ENCODE data around the gene AFF1.
"Not testable (repeated sequence)": the region's sequence is repeated elsewhere in the genome, so short reads cannot be mapped to it uniquely, and the experiment has no call there.

AFF1 gene

DNA sequence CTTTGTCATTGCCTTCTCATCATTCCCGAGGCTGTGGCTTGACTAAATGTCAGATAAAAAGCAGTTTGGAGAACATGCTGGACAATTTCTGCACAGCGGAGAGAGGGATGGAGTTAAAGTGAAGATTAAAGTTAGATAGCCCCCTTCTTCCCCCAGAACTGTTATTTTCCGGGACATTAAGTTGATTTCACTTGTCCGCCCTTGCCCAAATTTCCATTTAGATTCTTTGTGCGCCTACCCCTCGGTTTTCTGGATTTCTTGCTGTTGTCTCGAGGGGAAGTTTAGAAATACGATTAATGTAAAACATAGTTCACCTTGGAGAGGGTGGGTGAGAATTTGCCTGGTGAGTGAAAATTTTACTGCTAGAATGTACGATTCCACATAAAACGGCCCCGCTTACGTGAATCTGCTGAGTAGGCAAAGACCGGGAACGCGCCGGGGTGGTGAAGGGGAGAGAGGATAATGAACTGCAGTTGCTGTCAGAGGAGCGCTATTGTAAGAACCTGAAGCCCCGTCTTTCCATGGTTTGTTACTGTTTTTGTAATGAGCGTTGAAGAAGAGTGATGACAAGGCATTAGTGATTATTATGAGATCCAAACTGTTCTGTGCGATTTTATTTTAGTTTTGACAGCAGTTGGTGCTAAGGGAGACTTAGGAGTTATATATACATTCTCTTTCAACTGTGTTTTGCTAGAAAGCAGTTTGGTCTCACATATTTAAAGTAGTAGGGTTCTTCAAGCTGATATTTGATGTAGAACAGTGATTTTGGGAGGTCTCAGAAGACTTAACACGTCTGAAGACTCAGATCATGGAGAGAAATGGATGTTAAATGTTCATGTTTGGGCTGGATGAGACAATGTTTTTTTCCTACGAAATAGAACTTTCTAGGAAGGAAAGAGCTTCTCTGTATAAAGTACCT is 73.0 kb downstream of the AFF1 start:
- ChIA-PET POLR2A (interaction anchor here (0.6 to 3.0 kb wide), 5 partner anchors 40 to 252 kb away, joined by 3 to 27 read pairs (median 3); partner anchors contain the start of gene AFF1), CTCF (interaction anchor here (0.9 to 3.5 kb wide), 4 partner anchors 72 to 88 kb away, joined by 3 to 14 read pairs (median 6); no protein-coding TSS in a partner anchor)
- DNase-seq (ENCODE audit: low read depth, low spot score), result no peak

DNA sequence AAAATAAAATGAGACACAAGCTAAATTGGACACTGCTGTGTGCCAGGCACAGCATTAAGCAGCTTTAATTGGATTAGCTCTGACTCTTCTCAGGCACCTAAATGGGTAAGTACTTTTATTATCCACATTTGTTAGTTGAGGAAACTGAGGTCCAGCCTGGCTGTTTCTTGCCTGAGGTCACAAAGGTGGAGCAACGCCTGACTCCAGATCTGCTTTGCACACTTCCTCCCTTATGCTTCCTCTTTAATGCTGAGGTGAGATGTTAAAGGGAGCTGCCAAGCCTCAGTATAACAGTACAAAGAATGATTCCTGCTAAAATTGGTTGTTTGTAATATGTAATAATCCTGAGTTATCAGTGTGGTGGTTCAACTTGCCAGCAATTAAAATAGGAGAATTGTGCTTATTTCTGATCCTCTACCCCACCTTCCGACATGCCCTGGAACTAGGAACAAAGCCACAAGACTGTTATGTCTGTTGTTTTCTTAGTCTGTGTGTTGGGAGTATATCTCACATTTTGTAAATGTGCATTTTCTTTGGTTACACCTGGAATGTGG is 74.4 kb downstream of the AFF1 start:
- DNase-seq (ENCODE audit: low read depth, low spot score), result no peak
- ChIA-PET POLR2A (no interaction called here), CTCF (interaction anchor here (0.7 to 2.5 kb wide), 6 partner anchors 50 to 87 kb away, joined by 3 to 9 read pairs (median 4); no protein-coding TSS in a partner anchor)
- H3K4me3 ChIP-seq (ENCODE audit: low read depth, low read length), result no peak overlapping the region
- TF ChIP-seq, protein P1, sequence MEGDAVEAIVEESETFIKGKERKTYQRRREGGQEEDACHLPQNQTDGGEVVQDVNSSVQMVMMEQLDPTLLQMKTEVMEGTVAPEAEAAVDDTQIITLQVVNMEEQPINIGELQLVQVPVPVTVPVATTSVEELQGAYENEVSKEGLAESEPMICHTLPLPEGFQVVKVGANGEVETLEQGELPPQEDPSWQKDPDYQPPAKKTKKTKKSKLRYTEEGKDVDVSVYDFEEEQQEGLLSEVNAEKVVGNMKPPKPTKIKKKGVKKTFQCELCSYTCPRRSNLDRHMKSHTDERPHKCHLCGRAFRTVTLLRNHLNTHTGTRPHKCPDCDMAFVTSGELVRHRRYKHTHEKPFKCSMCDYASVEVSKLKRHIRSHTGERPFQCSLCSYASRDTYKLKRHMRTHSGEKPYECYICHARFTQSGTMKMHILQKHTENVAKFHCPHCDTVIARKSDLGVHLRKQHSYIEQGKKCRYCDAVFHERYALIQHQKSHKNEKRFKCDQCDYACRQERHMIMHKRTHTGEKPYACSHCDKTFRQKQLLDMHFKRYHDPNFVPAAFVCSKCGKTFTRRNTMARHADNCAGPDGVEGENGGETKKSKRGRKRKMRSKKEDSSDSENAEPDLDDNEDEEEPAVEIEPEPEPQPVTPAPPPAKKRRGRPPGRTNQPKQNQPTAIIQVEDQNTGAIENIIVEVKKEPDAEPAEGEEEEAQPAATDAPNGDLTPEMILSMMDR (IDR thresholded peaks at IDR 0.05; ENCODE audit: insufficient read depth, low read length, missing control alignments), result no peak

More for the DNA sequence above, 73.0 kb downstream of the AFF1 start:
- TF ChIP-seq, protein P1 (IDR thresholded peaks at IDR 0.05; ENCODE audit: insufficient read depth, low read length, missing control alignments), result no peak
- peak overlapping the region; percentile 79 for H3K4me3 ChIP-seq (ENCODE audit: low read depth, low read length)

DNA sequence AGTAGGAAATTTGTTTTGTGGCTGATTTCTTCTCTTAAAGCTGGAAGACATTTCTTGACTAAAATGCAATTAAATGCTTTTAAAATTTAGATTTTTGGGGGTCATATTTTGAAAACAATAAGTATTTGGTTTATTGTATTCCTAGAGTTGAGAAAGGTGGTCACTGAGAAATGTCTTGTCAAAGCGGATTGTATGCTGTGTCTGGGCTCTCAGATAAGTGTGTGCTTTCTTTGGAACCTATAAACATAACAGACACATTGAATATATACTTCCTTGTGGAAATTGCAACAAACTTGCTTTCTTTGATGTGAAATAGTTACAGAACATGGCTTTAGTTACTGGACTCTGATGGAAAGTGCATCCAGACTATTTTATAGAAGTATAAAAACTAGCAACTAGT is 75.4 kb downstream of the AFF1 start:
- TF ChIP-seq, protein P1 (IDR thresholded peaks at IDR 0.05; ENCODE audit: insufficient read depth, low read length, missing control alignments), result no peak
- ChIA-PET POLR2A (no interaction called here), CTCF (interaction anchor here (1.4 to 2.5 kb wide), 3 partner anchors 51 to 88 kb away, joined by 3 to 9 read pairs (median 3); no protein-coding TSS in a partner anchor)
- H3K4me3 ChIP-seq (ENCODE audit: low read depth, low read length), result no peak overlapping the region
- no peak for DNase-seq (ENCODE audit: low read depth, low spot score)

DNA sequence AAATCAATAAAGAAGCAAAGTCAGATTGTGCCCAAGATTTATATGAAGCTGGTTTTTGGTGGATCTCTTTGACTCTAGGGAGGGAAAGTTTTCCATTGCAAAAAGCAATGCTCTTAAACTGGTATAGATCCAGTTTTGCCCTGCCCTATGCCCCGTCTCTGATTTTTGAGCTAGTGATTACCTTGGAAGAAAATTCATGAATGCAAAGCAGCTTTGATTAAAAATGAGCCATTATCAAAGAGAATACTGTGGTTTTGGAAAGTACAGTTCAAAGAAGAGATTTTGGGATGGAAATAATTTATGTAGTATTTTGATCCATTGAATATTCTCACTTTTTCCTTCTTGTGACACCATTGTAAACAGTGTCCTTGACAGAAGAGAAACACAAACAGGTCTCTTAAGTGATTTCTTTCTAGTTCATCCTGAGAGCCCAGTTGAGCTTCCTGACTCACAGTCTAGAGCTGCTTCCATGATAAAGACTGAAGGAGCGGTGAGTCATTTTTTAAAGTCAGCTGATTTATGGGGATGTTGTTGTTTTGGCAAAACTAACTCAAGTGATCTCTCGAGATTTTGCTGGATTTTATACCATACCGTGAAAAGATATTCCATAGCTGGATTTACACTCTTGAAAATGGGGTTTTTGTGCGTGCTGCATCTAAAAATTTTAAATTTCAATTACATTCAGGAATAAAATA is 76.7 kb downstream of the AFF1 start:
- TF ChIP-seq, protein P1 (IDR thresholded peaks at IDR 0.05; ENCODE audit: insufficient read depth, low read length, missing control alignments), result no peak
- ChIA-PET POLR2A (interaction anchor here (0.6 to 1.4 kb wide), 2 partner anchors 75 to 76 kb away, joined by 3 to 9 read pairs; partner anchors contain the start of gene AFF1), CTCF (interaction anchor here (1.1 to 1.4 kb wide), 3 partner anchors 48 to 89 kb away, joined by 4 to 9 read pairs (median 5); partner anchors contain the start of gene AFF1)
- H3K4me3 ChIP-seq (ENCODE audit: low read depth, low read length), result no peak overlapping the region
- DNase-seq (ENCODE audit: low read depth, low spot score), result no peak

DNA sequence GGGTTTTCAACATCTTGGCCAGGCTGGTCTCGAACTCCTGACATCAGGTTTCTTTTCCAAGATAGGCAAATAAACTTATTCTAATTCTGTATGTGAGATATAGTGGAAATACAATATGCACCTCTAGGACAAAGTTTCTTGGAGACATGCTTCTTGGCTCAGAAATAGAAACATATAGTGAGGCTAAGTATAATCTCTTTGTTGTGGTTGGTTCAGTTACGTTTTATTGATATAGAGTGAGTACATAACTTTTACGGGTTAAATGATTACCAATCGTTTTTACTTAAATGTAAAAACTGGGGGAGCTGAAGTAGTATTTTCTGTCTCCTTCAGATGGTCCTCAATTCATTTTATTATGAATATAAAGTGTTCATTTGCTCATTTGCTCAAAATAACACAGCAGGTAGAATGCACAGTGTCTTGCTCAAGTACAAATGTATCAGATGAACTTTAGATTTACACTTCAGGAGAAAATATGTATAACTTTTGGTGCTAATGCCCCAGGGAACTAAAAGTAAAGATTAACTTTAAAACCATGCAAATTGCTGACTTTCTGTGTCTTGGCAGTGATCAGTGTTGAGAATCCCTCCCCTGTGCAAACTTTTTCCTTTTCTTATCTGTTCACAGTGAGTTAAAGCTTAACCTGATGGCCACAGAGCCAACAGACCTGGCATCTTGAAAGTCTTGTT is 77.6 kb downstream of the AFF1 start:
- ChIA-PET CTCF (interaction anchor here (1.4 kb wide), 2 partner anchors 77 to 90 kb away, joined by 4 to 9 read pairs; partner anchors contain the start of gene AFF1), POLR2A (no interaction called here)
- no peak overlapping the region for H3K4me3 ChIP-seq (ENCODE audit: low read depth, low read length)
- DNase-seq (ENCODE audit: low read depth, low spot score), result no peak
- TF ChIP-seq, protein P1 (IDR thresholded peaks at IDR 0.05; ENCODE audit: insufficient read depth, low read length, missing control alignments), result no peak

DNA sequence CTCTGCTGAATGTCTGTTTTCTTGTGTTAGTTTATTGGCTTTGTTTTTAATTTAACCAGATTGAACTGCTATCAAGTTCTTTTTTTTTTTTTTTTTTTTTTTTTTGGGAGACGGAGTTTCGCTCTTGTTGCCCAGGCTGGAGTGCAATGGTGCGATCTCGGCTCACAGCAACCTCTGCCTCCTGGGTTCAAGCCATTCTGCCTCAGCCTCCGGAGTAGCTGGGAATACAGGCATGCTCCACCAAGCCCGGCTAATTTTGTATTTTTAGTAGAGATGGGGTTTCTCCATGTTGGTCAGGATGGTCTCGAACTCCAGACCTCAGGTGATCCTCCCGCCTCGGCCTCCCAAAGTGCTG is 78.1 kb downstream of the AFF1 start:
- H3K4me3 ChIP-seq (ENCODE audit: low read depth, low read length); POLR2A ChIA-PET; CTCF ChIA-PET; DNase-seq (ENCODE audit: low read depth, low spot score): not testable (repeated sequence)
